ENCODE data around the gene ARHGAP25. TPM values are rescaled to one million over a fixed set of nuclear protein-coding genes. Genes with fewer than 3 reads are reported as not detected.

The ARHGAP25 gene
- total RNA-seq, 1 donor from 2014 or later, result 9.4 TPM

GRCh38 chr2:68738906-68739594, 4.4 kb downstream of the ARHGAP25 start:
- no peak for DNase-seq (ENCODE audit: missing footprints)
- intact Hi-C loops (cut with DNase I), result no loop called here
- no peak for ATAC-seq

- intact Hi-C loops (cut with DNase I), result no loop called here
- ATAC-seq, result no peak
- no peak for DNase-seq (ENCODE audit: missing footprints)
These were observed 5.2 kb downstream of the ARHGAP25 start for GRCh38 chr2:68739595-68740399.

GRCh38 chr2:68740400-68740914, 5.8 kb downstream of the ARHGAP25 start:
- intact Hi-C loops (cut with DNase I), result no loop called here
- ATAC-seq, result no peak
- no peak for DNase-seq (ENCODE audit: missing footprints)

- DNase-seq (ENCODE audit: missing footprints) (no peak), ATAC-seq (no peak)
- intact Hi-C loops (cut with DNase I), result no loop called here
These were observed 6.6 kb downstream of the ARHGAP25 start for GRCh38 chr2:68741238-68741637.

GRCh38 chr2:68741805-68742306, 7.2 kb downstream of the ARHGAP25 start:
- DNase-seq (ENCODE audit: missing footprints) (no peak), ATAC-seq (no peak)
- intact Hi-C loops (cut with DNase I), result no loop called here

GRCh38 chr2:68742626-68743415, 8.2 kb downstream of the ARHGAP25 start:
- DNase-seq (ENCODE audit: missing footprints), result no peak
- intact Hi-C loops (cut with DNase I), result no loop called here
- ATAC-seq, result no peak

GRCh38 chr2:68743531-68743930, 8.9 kb downstream of the ARHGAP25 start:
- ATAC-seq (no peak), DNase-seq (ENCODE audit: missing footprints) (no peak)
- intact Hi-C loops (cut with DNase I), result no loop called here

- intact Hi-C loops (cut with DNase I), result no loop called here
- DNase-seq (ENCODE audit: missing footprints) (no peak), ATAC-seq (no peak)
These were observed 9.8 kb downstream of the ARHGAP25 start for GRCh38 chr2:68744366-68744912.

- ATAC-seq, result no peak
- DNase-seq (ENCODE audit: missing footprints), result no peak
- intact Hi-C loops (cut with DNase I), result no loop called here
These were observed 10.4 kb downstream of the ARHGAP25 start for GRCh38 chr2:68745006-68745405.

- intact Hi-C loops (cut with DNase I), result no loop called here
- DNase-seq (ENCODE audit: missing footprints) (no peak), ATAC-seq (no peak)
These were observed 11.8 kb downstream of the ARHGAP25 start for GRCh38 chr2:68746408-68746807.

GRCh38 chr2:68747413-68747812, 12.8 kb downstream of the ARHGAP25 start:
- ATAC-seq, result no peak
- intact Hi-C loops (cut with DNase I), result no loop called here
- DNase-seq (ENCODE audit: missing footprints), result no peak

GRCh38 chr2:68747900-68748299, 13.3 kb downstream of the ARHGAP25 start:
- DNase-seq (ENCODE audit: missing footprints) (no peak), ATAC-seq (no peak)
- intact Hi-C loops (cut with DNase I), result loop anchor here (2.0 kb wide), 1 partner anchor 37 kb away; no protein-coding TSS in a partner anchor

GRCh38 chr2:68748568-68748967, 14.0 kb downstream of the ARHGAP25 start:
- ATAC-seq (no peak), DNase-seq (ENCODE audit: missing footprints) (no peak)
- intact Hi-C loops (cut with DNase I), result loop anchor here (2.0 kb wide), 1 partner anchor 38 kb away; no protein-coding TSS in a partner anchor

GRCh38 chr2:68749345-68749744, 14.7 kb downstream of the ARHGAP25 start:
- ATAC-seq (no peak), DNase-seq (ENCODE audit: missing footprints) (no peak)
- intact Hi-C loops (cut with DNase I), result loop anchor here (2.0 kb wide), 1 partner anchor 39 kb away; no protein-coding TSS in a partner anchor

GRCh38 chr2:68750592-68751396, 16.2 kb downstream of the ARHGAP25 start:
- no peak for ATAC-seq

GRCh38 chr2:68751397-68752339, 17.1 kb downstream of the ARHGAP25 start:
- DNase-seq (ENCODE audit: missing footprints) (peak; percentile 95), ATAC-seq (peak; percentile 90)
- intact Hi-C loops (cut with DNase I), result loop anchor here (2.0 to 5.0 kb wide), 3 partner anchors 85 to 176 kb away; no protein-coding TSS in a partner anchor

More at GRCh38 chr2:68750592-68751396, 16.2 kb downstream of the ARHGAP25 start:
- intact Hi-C loops (cut with DNase I), result loop anchor here (2.0 to 5.0 kb wide), 3 partner anchors 86 to 177 kb away; no protein-coding TSS in a partner anchor
- DNase-seq (ENCODE audit: missing footprints), result no peak
